Eye (tissue), 1 donor: Measurements from ENCODE around the gene CDR2L.
"Not testable (repeated sequence)": the region's sequence is repeated elsewhere in the genome, so short reads cannot be mapped to it uniquely, and the experiment has no call there.

ENCODE experiments used
- DNase-seq: peaks from one replicate; pipeline ENCODE4 v3.0.0-alpha.2; 2015

CDR2L gene

GRCh38 chr17:74960570-74961342, 26.7 kb upstream of the CDR2L start:
- peak; percentile 55 for DNase-seq

GRCh38 chr17:74961657-74962350, 25.6 kb upstream of the CDR2L start:
- peak; percentile 95 for DNase-seq

- no peak for DNase-seq
These were observed 24.6 kb upstream of the CDR2L start for GRCh38 chr17:74962622-74963394.

GRCh38 chr17:74963656-74964055, 23.8 kb upstream of the CDR2L start:
- no peak for DNase-seq

GRCh38 chr17:74964246-74964761, 23.1 kb upstream of the CDR2L start:
- no peak for DNase-seq

GRCh38 chr17:74964988-74965622, 22.3 kb upstream of the CDR2L start:
- DNase-seq, result no peak

GRCh38 chr17:74968361-74968780, 19.1 kb upstream of the CDR2L start:
- DNase-seq, result no peak

- DNase-seq, result not testable (repeated sequence)
These were observed 17.9 kb upstream of the CDR2L start for GRCh38 chr17:74969501-74969900.

- no peak for DNase-seq
These were observed 17.0 kb upstream of the CDR2L start for GRCh38 chr17:74970395-74970794.

GRCh38 chr17:74971069-74971841, 16.2 kb upstream of the CDR2L start:
- no peak for DNase-seq

GRCh38 chr17:74971842-74972106, 15.7 kb upstream of the CDR2L start:
- peak; percentile 67 for DNase-seq

GRCh38 chr17:74972107-74972972, 15.1 kb upstream of the CDR2L start, which contains the start of gene HID1:
Gene HID1 (minus strand): TSS chr17:74972759. CDS start chr17:74972656, 103 bp downstream.
- peak; percentile 74 for DNase-seq

- no peak for DNase-seq
These were observed 14.5 kb upstream of the CDR2L start for GRCh38 chr17:74972973-74973328.

GRCh38 chr17:74975943-74976342, 11.5 kb upstream of the CDR2L start:
- no peak for DNase-seq

- DNase-seq, result no peak
These were observed 9.6 kb upstream of the CDR2L start for GRCh38 chr17:74977802-74978201.

- DNase-seq, result no peak
These were observed 9.2 kb upstream of the CDR2L start for GRCh38 chr17:74978240-74978639.

GRCh38 chr17:74979408-74980146, 7.9 kb upstream of the CDR2L start:
- DNase-seq, result no peak

GRCh38 chr17:74981318-74981978, 6.0 kb upstream of the CDR2L start:
- DNase-seq, result no peak

- peak; percentile 92 for DNase-seq
These were observed 5.3 kb upstream of the CDR2L start for GRCh38 chr17:74981979-74982662.
